ENCODE results near the gene SLC11A1. TPM values are rescaled to one million over a fixed set of nuclear protein-coding genes. Genes with fewer than 3 reads are reported as not detected.

Gene SLC11A1
- total and polyA plus RNA-seq, 2 of the 4 experiments (the other 2 are of a cell fraction) = under 0.01 to 0.07 TPM

DNA sequence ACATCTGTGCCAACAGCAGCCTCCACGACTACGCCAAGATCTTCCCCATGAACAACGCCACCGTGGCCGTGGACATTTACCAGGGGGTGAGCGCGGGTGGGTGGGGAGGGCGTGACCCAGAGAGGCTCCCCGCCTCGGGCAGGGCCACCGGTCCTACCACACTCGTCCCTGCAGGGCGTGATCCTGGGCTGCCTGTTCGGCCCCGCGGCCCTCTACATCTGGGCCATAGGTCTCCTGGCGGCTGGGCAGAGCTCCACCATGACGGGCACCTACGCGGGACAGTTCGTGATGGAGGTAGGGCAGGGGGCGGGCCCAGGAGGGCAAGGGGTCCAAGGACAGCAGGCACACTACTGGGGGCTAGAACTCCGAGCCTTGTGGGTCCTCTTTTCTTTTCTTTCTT is 9.1 kb downstream of the SLC11A1 start:
- Histone ChIP-seq H3K9me3 (ENCODE audit: control insufficient read depth, insufficient read depth, low read length) (no peaks in the 10 kb centered on the region), H2BK15ac (ENCODE audit: low read depth, low read length) (no peak overlapping the region), H4K8ac (ENCODE audit: low read depth in 2 of 2, low read length in 2 of 2) (no peak overlapping the region), H2BK120ac (ENCODE audit: low read depth, low read length) (no peak overlapping the region), H3K9ac (ENCODE audit: low read depth, low read length) (no peak overlapping the region), H4K20me1 (ENCODE audit: insufficient read depth, low read length) (no peaks in the 10 kb centered on the region), H3K4ac (ENCODE audit: low read depth, low read length) (no peak overlapping the region), H3K4me2 (ENCODE audit: low read depth, low read length) (no peak overlapping the region), H2AK5ac (ENCODE audit: low read depth, low read length) (no peak overlapping the region), H3K27me3 (ENCODE audit: control insufficient read depth, insufficient read depth, low read length) (peaks cover 2% of the 10 kb centered on the region; the same call in 1 of the 2 replicates), H3K9me1 (ENCODE audit: insufficient read depth, low read length) (0 out of 2 replicates have a peak, but pooled peaks cover 2% of the 10 kb centered on the region), H3K79me1 (ENCODE audit: low read depth in 1 of 2, low read length in 2 of 2) (no peaks in the 10 kb centered on the region), H4K5ac (ENCODE audit: low read depth, low read length) (no peak overlapping the region), H3K14ac (replicated peaks; ENCODE audit: low read depth, low read length) (no peak overlapping the region), H3K4me1 (ENCODE audit: control insufficient read depth, insufficient read depth, low read length) (peaks cover 4% of the 10 kb centered on the region), H2BK20ac (ENCODE audit: low read depth, low read length) (no peak overlapping the region), H3K4me3 (ENCODE audit: insufficient read depth, low read depth, low read length) (no peak overlapping the region), H2AK9ac (replicated peaks; ENCODE audit: low read depth, low read length, poor library complexity) (no peak overlapping the region), H3K23ac (ENCODE audit: low read depth, low read length) (no peak overlapping the region), H2BK5ac (ENCODE audit: low read depth, low read length, poor library complexity, severe bottlenecking) (no peak overlapping the region), H4K91ac (ENCODE audit: insufficient read depth, low read depth, low read length) (no peak overlapping the region), H3K36me3 (ENCODE audit: control insufficient read depth, insufficient read depth, low read length) (no peaks in the 10 kb centered on the region), H2AFZ (replicated peaks; ENCODE audit: low read length, poor library complexity) (no peak overlapping the region), H3K27ac (ENCODE audit: insufficient read depth, low read length) (no peak overlapping the region), H3K18ac (ENCODE audit: low read depth, low read length) (no peak overlapping the region), H3K56ac (ENCODE audit: extremely low read depth, insufficient read depth, low read length) (no peak overlapping the region)
- DNase-seq (no peak), ATAC-seq (ENCODE audit: low read depth) (no peak)
- intact Hi-C loops (cut with micrococcal nuclease) (no loop called here), in situ Hi-C loops (cut with MboI; ENCODE audit: low sequenced_read_pairs) (loop anchor here (10.0 kb wide), 1 partner anchor 116 kb away; the partner anchor contains the start of genes AAMP and PNKD), dilution Hi-C loops (cut with HindIII; ENCODE audit: low sequenced_read_pairs, unreplicated experiment) (no loop called here)
- no peak for TF ChIP-seq CEBPB (IDR thresholded peaks at IDR 0.05; ENCODE audit: low read depth, low read length)
- no peak for TF ChIP-seq MXI1 (IDR thresholded peaks at IDR 0.05; ENCODE audit: borderline replicate concordance, low read depth, low read length)
- WGBS, 2 experiments (ENCODE audit: extremely low coverage in 2 of 2, insufficient read length in 1 of 2) = 80% methylated on average over 2 of the region's 23 CpGs; no CpG with 5 or more reads in 1 of the 2 experiments
- BruUV-seq (replicated peaks) = no TSS peak
- POLR2A ChIA-PET (ENCODE audit: unreplicated experiment) = no interaction called here
- CTCF ChIA-PET = no interaction called here
